Activated CD4-positive, alpha-beta memory T cell treated with anti-CD3 and anti-CD28 coated beads, Interleukin-2, amount 10 ng/mL, durations not matched to agents 7 days and 5 days (primary cell): ENCODE data around the gene UBE2L3. TPM values are rescaled to one million over a fixed set of nuclear protein-coding genes. Genes with fewer than 3 reads are reported as not detected.
"Not testable (repeated sequence)": the region's sequence is repeated elsewhere in the genome, so short reads cannot be mapped to it uniquely, and the experiment has no call there.

ENCODE experiments used
- CTCF ChIA-PET: fragments of 350-600 bp; sonication (Branson Sonifier 250); formaldehyde crosslinking; loops from one replicate; lab custom pipeline; 2021; ENCODE audit warnings: antibody characterized with exemption, inconsistent platforms; lab: Charles Lee
- POLR2A ChIA-PET: fragments of 350-600 bp; sonication (Branson Sonifier 250); formaldehyde crosslinking; loops from one replicate; lab custom pipeline; 2021; ENCODE audit warnings: antibody characterized with exemption; lab: Charles Lee
- DNase-seq: peaks from one replicate; pipeline ENCODE4 v3.0.0-alpha.2; 2020
- H3K27ac Mint-ChIP-seq: one replicate; pipeline ENCODE4 v1.8.0; 2021; ENCODE audit warnings: mild to moderate bottlenecking, mixed read lengths
- H3K27me3 Mint-ChIP-seq: one replicate; pipeline ENCODE4 v1.8.0; 2021; ENCODE audit warnings: mixed read lengths
- H3K36me3 Mint-ChIP-seq: one replicate; pipeline ENCODE4 v1.8.0; 2021; ENCODE audit warnings: low read depth, mixed read lengths
- H3K4me1 Mint-ChIP-seq: one replicate; pipeline ENCODE4 v1.8.0; 2021; ENCODE audit warnings: mixed read lengths
- H3K4me3 Mint-ChIP-seq: one replicate; pipeline ENCODE4 v1.8.0; 2021; ENCODE audit warnings: mild to moderate bottlenecking, mixed read lengths
- H3K9me3 Mint-ChIP-seq: one replicate; pipeline ENCODE4 v1.8.0; 2021; ENCODE audit warnings: mixed read lengths
- total RNA-seq, 2 experiments: library from RNA; stranded (reverse); gene quantifications; one replicate each; pipeline ENCODE4 v1.2.3, GENCODE V29; 2021

Gene UBE2L3
- total RNA-seq = 10 to 100 TPM; 54.3 to 57.4 TPM

DNA sequence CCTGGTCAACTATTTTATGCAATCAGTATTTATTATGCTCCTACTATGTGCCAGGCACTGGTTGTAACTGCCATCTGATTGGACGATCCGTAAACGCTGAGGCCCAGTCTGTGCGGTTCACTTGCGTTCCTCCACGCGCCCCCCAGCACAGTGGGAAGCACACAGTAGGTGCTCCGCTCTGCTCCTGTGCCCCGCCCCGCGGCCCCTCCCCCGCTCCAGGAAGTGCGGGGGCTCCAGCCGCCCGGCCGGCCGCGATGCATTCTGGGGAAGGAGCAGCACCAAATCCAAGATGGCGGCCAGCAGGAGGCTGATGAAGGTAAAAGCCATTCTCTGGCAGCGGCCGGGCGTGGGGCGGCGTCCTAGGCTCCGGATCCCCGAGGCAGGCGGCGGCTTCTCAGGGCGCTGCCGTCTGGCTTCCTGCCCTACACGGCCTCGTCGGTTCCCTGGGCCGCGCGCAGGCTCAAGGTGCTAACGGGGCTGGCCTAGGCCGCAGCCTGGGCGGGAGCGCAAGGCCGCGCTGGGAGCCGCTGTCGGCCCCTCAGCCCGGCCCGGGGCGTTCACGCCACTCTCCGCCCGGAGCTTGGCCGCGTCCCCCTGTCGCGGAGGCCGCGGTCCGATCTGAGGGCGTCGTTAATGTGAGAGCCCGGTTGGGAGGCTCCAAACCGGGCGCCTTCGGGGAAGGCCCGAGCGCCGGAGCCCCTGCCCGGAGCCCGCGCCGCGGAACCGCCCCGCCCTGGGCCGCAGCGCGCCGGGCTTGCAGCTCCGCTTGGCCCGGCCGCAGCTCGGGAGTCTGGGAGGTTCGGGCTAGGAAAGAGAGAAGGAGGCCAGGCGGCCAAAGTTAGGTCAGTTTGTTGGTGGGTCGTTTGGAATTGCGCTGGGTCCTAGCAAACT lies at the start of gene UBE2L3:
TSS of gene UBE2L3 (plus strand) at position 259 of the 891 bp plus-strand sequence. CDS start at position 290, 31 bp downstream.
- DNase-seq = peak; percentile 88
- ChIA-PET CTCF (interaction anchor here (1.9 to 2.8 kb wide), 2 partner anchors 61 to 74 kb away, joined by 9 to 19 read pairs; partner anchors contain the start of gene SDF2L1), POLR2A (interaction anchor here (1.0 to 4.4 kb wide), 9 partner anchors 9 to 98 kb away, joined by 3 to 38 read pairs (median 5); partner anchors contain the start of genes CCDC116, PPIL2, SDF2L1 and YDJC)
- Mint-ChIP-seq H3K9me3 (no peaks in the 10 kb centered on the region), H3K36me3 (peaks cover 26% of the 10 kb centered on the region), H3K27me3 (peaks cover 2% of the 10 kb centered on the region), H3K4me1 (peaks cover 45% of the 10 kb centered on the region), H3K4me3 (peak within 1 kb of the TSS; percentile 92), H3K27ac (peak within 1 kb of the TSS; percentile 90)

GRCh38 chr22:21526705-21527500 lies 40.6 kb upstream of the UBE2L3 start:
- H3K27me3 Mint-ChIP-seq, DNase-seq, H3K4me3 Mint-ChIP-seq, H3K9me3 Mint-ChIP-seq, POLR2A ChIA-PET, H3K36me3 Mint-ChIP-seq, H3K4me1 Mint-ChIP-seq, CTCF ChIA-PET, H3K27ac Mint-ChIP-seq: not testable (repeated sequence)

DNA sequence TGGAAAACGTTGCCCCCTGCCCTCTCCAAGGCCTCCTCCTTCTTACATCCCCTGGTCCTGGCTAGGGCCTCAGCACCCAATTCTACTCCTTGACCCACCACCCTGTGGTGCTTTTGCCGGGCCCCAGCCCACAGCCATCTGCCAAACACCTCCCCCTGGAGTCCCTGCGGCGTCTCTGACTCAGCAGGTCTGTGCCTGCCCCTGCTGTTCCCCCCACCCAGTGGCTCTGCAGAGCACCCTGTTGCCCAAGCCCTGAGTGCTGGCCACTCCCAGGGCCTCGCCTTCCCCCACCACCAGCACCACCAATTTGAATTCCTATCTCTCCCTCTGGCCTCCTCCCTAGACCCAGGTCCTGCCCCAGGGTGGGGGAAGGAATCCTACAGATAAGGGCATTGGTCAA lies 36.0 kb upstream of the UBE2L3 start:
- POLR2A ChIA-PET, H3K27me3 Mint-ChIP-seq, H3K9me3 Mint-ChIP-seq, CTCF ChIA-PET, H3K4me3 Mint-ChIP-seq, H3K27ac Mint-ChIP-seq, DNase-seq, H3K36me3 Mint-ChIP-seq, H3K4me1 Mint-ChIP-seq: not testable (repeated sequence)

DNA sequence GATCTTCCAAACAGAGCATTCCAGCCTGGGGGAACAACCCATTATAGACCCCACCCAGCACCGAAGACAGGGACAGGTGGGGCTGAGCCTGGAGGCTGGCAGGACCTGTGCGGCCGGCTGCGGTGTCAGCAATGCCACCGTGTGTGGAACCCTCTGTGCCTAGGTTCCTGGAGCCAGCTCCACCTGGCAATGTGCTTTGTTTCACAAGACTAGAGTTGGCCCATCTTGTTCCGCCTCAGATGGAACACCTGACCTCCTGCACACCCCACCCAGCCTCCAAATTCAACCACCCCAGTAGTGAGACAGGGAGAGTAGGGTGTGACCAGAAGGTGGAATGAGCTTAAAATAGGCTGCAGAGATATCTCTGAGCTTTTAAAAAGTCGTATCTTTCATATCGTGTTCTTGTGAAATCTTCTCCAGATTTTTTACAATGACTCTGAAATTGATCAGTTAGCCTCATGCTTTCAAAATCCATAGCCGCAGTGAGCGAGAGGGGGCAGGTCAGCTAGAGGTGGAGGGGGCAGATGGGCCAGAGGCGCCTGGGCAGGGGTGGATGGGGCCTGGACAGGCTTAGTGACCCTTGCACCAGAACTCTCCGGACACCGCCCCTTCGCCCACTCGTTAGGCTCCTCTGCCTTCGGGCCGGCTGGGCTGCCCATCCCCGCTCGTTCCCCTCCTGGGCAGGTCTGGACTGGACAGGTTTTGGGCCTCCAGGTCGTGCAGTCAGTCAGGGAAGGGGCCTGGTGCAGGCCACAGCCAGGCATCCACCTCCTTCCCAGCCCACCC lies 34.5 kb upstream of the UBE2L3 start:
- H3K9me3 Mint-ChIP-seq, H3K27ac Mint-ChIP-seq, H3K36me3 Mint-ChIP-seq, CTCF ChIA-PET, H3K4me3 Mint-ChIP-seq, POLR2A ChIA-PET, DNase-seq, H3K4me1 Mint-ChIP-seq, H3K27me3 Mint-ChIP-seq: not testable (repeated sequence)

DNA sequence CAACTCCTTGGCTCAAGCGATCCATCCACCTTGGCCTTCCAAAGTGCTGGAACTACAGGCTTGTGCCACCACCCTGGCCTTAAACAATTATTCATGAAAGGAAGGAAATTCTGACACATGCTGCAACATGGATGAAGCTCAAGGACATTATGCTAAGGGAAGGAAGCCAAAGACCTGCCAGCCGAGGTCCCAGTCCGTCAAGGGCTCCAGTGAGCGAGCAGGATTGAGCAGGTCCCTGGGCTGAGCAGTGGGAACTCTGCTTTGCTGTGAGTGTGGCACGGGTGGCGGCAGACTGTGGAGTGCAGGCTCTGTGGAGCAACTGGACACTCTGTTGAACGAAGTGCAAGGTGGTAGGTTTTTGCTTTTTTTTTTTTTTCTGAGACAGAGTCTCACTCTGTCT lies 27.7 kb upstream of the UBE2L3 start:
- H3K4me3 Mint-ChIP-seq, H3K27ac Mint-ChIP-seq, DNase-seq, H3K9me3 Mint-ChIP-seq, POLR2A ChIA-PET, H3K36me3 Mint-ChIP-seq, H3K27me3 Mint-ChIP-seq, H3K4me1 Mint-ChIP-seq, CTCF ChIA-PET: not testable (repeated sequence)

DNA sequence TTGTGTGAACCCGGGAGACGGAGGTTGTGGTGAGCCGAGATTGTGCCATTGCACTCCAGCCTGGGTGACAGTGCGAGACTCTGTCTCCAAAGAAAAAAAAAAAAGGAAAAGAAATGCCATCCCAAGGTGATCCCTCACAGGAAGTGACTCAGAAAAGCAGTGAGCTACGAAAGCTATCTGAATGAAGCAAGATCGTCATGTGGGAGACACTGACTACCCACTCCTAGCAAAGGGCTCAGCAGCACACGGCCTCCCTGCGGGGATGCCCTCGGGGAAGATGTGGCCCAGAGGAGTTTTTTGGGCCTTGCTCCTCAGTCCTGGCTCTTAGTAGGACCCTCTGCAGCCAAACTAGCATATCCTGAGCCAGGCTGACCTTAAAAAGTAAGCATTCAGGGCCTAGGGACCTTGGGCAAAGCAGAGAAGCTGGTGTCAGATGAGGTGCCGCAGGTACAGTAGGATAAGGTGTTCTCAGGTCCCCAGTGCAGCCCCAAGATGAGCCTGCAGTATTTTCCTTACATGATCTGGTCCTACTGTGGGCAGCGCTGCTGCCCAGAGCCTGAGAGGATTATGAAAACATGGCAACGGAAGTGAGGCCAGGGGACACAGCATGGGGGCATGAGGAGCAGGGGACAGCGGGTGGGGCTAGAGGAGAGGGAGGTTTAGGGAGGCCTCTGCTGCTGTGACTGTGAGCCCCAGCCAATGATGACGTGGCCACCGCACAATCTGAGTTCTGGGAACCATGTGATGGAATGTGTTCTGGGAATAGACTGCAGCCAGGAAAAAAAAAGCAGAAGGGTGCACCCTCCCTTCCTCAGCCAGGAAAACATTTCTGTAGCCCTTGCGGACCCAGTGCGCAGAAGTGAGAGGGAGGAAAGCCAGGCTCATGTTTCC lies 22.8 kb upstream of the UBE2L3 start:
- DNase-seq, POLR2A ChIA-PET, H3K4me3 Mint-ChIP-seq, H3K36me3 Mint-ChIP-seq, H3K9me3 Mint-ChIP-seq, H3K27me3 Mint-ChIP-seq, H3K4me1 Mint-ChIP-seq, CTCF ChIA-PET, H3K27ac Mint-ChIP-seq: not testable (repeated sequence)

DNA sequence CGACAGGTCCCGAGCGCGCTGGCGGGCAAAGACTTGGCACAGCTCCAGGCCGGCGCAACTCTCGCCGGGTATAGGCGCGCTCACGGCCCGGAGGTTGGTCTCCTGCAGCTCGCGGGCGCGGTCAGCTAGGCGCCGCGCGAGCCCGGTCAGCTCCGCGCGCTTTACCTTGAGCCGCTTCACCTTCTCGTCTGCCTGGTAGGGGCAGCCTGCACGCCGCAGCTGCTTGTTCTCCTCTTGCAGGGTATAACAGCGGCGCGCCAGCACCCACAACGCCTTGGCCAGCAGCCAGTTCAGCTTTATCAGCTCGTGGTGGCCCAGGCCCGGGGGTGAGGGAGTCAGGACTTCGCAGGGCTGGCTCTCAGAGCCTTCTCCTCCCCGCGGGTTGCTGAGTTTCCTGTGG lies 18.0 kb upstream of the UBE2L3 start:
- CTCF ChIA-PET, POLR2A ChIA-PET, H3K27me3 Mint-ChIP-seq, H3K27ac Mint-ChIP-seq, H3K4me3 Mint-ChIP-seq, DNase-seq, H3K36me3 Mint-ChIP-seq, H3K9me3 Mint-ChIP-seq, H3K4me1 Mint-ChIP-seq: not testable (repeated sequence)

- H3K9me3 Mint-ChIP-seq, DNase-seq, POLR2A ChIA-PET, H3K4me3 Mint-ChIP-seq, H3K4me1 Mint-ChIP-seq, CTCF ChIA-PET, H3K27ac Mint-ChIP-seq, H3K36me3 Mint-ChIP-seq, H3K27me3 Mint-ChIP-seq: not testable (repeated sequence)
Observed at GRCh38 chr22:21550008-21550677, 17.4 kb upstream of the UBE2L3 start.

- CTCF ChIA-PET, H3K4me3 Mint-ChIP-seq: not testable (repeated sequence)
Observed at GRCh38 chr22:21550678-21551047, 16.9 kb upstream of the UBE2L3 start.

GRCh38 chr22:21551361-21551760 lies 16.2 kb upstream of the UBE2L3 start, which contains the start of gene RIMBP3C:
RIMBP3C (minus strand) TSS chr22:21551461; CDS start chr22:21550976, 485 bp downstream.
- POLR2A ChIA-PET = not testable (repeated sequence)

More at GRCh38 chr22:21550678-21551047, 16.9 kb upstream of the UBE2L3 start:
- H3K9me3 Mint-ChIP-seq, POLR2A ChIA-PET, H3K27ac Mint-ChIP-seq, H3K27me3 Mint-ChIP-seq, H3K36me3 Mint-ChIP-seq, DNase-seq, H3K4me1 Mint-ChIP-seq: not testable (repeated sequence)

GRCh38 chr22:21559345-21560125 lies 8.0 kb upstream of the UBE2L3 start:
- CTCF ChIA-PET, H3K4me3 Mint-ChIP-seq, H3K9me3 Mint-ChIP-seq, H3K27ac Mint-ChIP-seq, POLR2A ChIA-PET, H3K36me3 Mint-ChIP-seq, DNase-seq, H3K4me1 Mint-ChIP-seq: not testable (repeated sequence)
- peaks cover 11% of the 10 kb centered on the region for H3K27me3 Mint-ChIP-seq

More at GRCh38 chr22:21551361-21551760, 16.2 kb upstream of the UBE2L3 start, which contains the start of gene RIMBP3C:
- H3K4me1 Mint-ChIP-seq, H3K36me3 Mint-ChIP-seq, DNase-seq, H3K27ac Mint-ChIP-seq, H3K27me3 Mint-ChIP-seq, H3K4me3 Mint-ChIP-seq, CTCF ChIA-PET, H3K9me3 Mint-ChIP-seq: not testable (repeated sequence)
